K562 (cell line): ENCODE data around the gene VWA8. TPM values are rescaled to one million over a fixed set of nuclear protein-coding genes. Genes with fewer than 3 reads are reported as not detected.

Source experiments
- ATAC-seq: fragments of 200-7000 bp; cut with Tn5 transposase; 3 replicates; pipeline ENCODE4 v1.9.1; 2020; ENCODE audit warnings: moderate library complexity
- BruUV-seq: library from RNA; stranded (reverse); fragments of 400-500 nt; replicated peaks from 2 replicates; lab custom pipeline; 2021; lab: Mats Ljungman, UMichigan
- CTCF ChIA-PET: fragments of 300-600 bp; formaldehyde crosslinking; extraction: SDS; loops from one replicate; lab custom pipeline; 2021; ENCODE audit warnings: low intra/inter-chr PET ratio; lab: Yijun Ruan, JAX
- POLR2A ChIA-PET: fragments of 300-600, 350-650 bp; sonication (Branson Sonifier 250); formaldehyde crosslinking; extraction: SDS; loops from one replicate; lab custom pipeline; 2021; ENCODE audit warnings: antibody characterized with exemption, inconsistent platforms; lab: Yijun Ruan, JAX
- DNase-seq, 4 experiments: peaks; one replicate each; pipeline versions ENCODE4 v3.0.0 to v3.0.0-alpha.2; 2011 to 2018; ENCODE audit warnings: low spot score in 3 of 4, mixed read lengths in 3 of 4; ENCODE audit errors: extremely low read depth in 1 of 4
- FAIRE-seq: peaks from 2 replicates; lab custom pipeline; 2011; peaks lifted over from hg19 to GRCh38; lab: Jason Lieb, UNC
- H2AFZ ChIP-seq: 2 replicates; pipeline ENCODE4 v1.6.0; 2011; ENCODE audit warnings: low read depth, low read length, control low read depth, inconsistent platforms
- H3K27ac ChIP-seq: fragments of 200-600 bp; 3 replicates; pipeline ENCODE4 v1.8.0; 2011; ENCODE audit warnings: low read depth, mild to moderate bottlenecking, control low read depth, inconsistent platforms, low read length, moderate library complexity, mixed read lengths; ENCODE audit errors: extremely low read depth
- H3K27me3 ChIP-seq, 2 experiments: fragments of 300-600 bp in 1 of 2; 2 replicates in 1 of 2; 3 replicates in 1 of 2; pipeline versions ENCODE4 v1.6.0 to v1.8.0; 2011; ENCODE audit warnings: inconsistent platforms in 2 of 2, low read length in 2 of 2, mild to moderate bottlenecking in 1 of 2, mixed read lengths in 1 of 2, moderate library complexity in 1 of 2; ENCODE audit not compliant: control insufficient read depth in 2 of 2, insufficient read depth in 2 of 2
- H3K36me3 ChIP-seq: fragments of 300-600 bp; 3 replicates; pipeline ENCODE4 v1.8.0; 2011; ENCODE audit warnings: mild to moderate bottlenecking, low read length, inconsistent platforms; ENCODE audit not compliant: control insufficient read depth, insufficient read depth
- H3K4me1 ChIP-seq, 2 experiments: fragments of 200-600 bp in 1 of 2; replicated peaks in 1 of 2; 2 replicates in 1 of 2; 3 replicates in 1 of 2; pipeline versions ENCODE4 v1.5.1 to v1.8.0; 2011; ENCODE audit warnings: inconsistent platforms in 2 of 2, low read length in 2 of 2, mild to moderate bottlenecking in 1 of 2, mixed read lengths in 1 of 2, moderate library complexity in 1 of 2; ENCODE audit not compliant: control insufficient read depth in 2 of 2, insufficient read depth in 2 of 2
- H3K4me2 ChIP-seq: 2 replicates; pipeline ENCODE4 v1.6.1; 2011; ENCODE audit warnings: low read length, control low read depth, inconsistent platforms, mixed read lengths; ENCODE audit not compliant: insufficient read depth
- H3K4me3 ChIP-seq: fragments of 200-600 bp; sonication (generic), shearing (Covaris generic); 2 replicates; pipeline ENCODE4 v1.5.1; 2016; ENCODE audit warnings: control low read depth, inconsistent platforms
- H3K79me2 ChIP-seq: fragments of 200-600 bp; 3 replicates; pipeline ENCODE4 v1.8.0; 2011; ENCODE audit warnings: low read length, inconsistent platforms; ENCODE audit not compliant: control insufficient read depth, insufficient read depth
- H3K9ac ChIP-seq, 2 experiments: 2 replicates each; pipeline versions ENCODE4 v1.6.0 to v1.6.1; 2011; ENCODE audit warnings: low read depth in 2 of 2, low read length in 2 of 2, control low read depth in 1 of 2, inconsistent platforms in 1 of 2, mild to moderate bottlenecking in 1 of 2, mixed read lengths in 1 of 2; ENCODE audit not compliant: insufficient read depth in 1 of 2
- H3K9me1 ChIP-seq: one replicate; pipeline ENCODE4 v1.6.0; 2011; ENCODE audit warnings: inconsistent platforms, mild to moderate bottlenecking, low read length, moderate library complexity; ENCODE audit not compliant: control insufficient read depth, insufficient read depth
- H3K9me3 ChIP-seq: replicated peaks from 2 replicates; pipeline ENCODE4 v1.5.1; 2011; ENCODE audit warnings: low read depth, low read length, inconsistent platforms; ENCODE audit not compliant: control insufficient read depth, insufficient read depth
- H4K20me1 ChIP-seq: replicated peaks from 2 replicates; pipeline ENCODE4 v1.6.1; 2011; ENCODE audit warnings: low read length, inconsistent platforms, mixed read lengths; ENCODE audit not compliant: control insufficient read depth, insufficient read depth
- BMI1 ChIP-seq: fragments of 150-350 bp; IDR thresholded peaks from 2 replicates; pipeline ENCODE4 v1.6.1; 2014; ENCODE audit warnings: low read length
- HDGF ChIP-seq: fragments of 450-650 bp; IDR thresholded peaks from 2 replicates; pipeline ENCODE4 v1.6.1; 2016
- HSF4 ChIP-seq: fragments of 250-450 bp; sonication (Bioruptor Pico); IDR thresholded peaks from 2 replicates; pipeline ENCODE4 v2.1.2; 2022; ENCODE audit warnings: mild to moderate bottlenecking, moderate library complexity, borderline replicate concordance
- KDM5B ChIP-seq: fragments of 200-600 bp; sonication (generic); IDR thresholded peaks from 2 replicates; pipeline ENCODE4 v1.6.1; 2012; ENCODE audit warnings: low read depth, mild to moderate bottlenecking, moderate library complexity, low read length, control low read depth, inconsistent platforms; ENCODE audit not compliant: insufficient replicate concordance
- NR2C2 ChIP-seq, 2 experiments: fragments of 200-800 bp in 1 of 2; sonication (Bioruptor generic) in 1 of 2; sonication (generic) in 1 of 2; formaldehyde crosslinking in 1 of 2; IDR thresholded peaks; 2 replicates each; pipeline versions ENCODE4 v1.6.1 to v1.8.0; 2016 to 2022; ENCODE audit warnings: mild to moderate bottlenecking in 1 of 2, missing compliant biosample characterization in 1 of 2, missing genetic modification characterization in 1 of 2, missing genetic modification reagents in 1 of 2
- PRMT5 ChIP-seq: sonication (generic); formaldehyde crosslinking; IDR thresholded peaks from 2 replicates; pipeline ENCODE4 v1.5.0; 2020; ENCODE audit warnings: missing genetic modification reagents
- RHOXF2B ChIP-seq: fragments of 250-450 bp; sonication (Bioruptor Pico); conservative IDR thresholded peaks from 2 replicates; pipeline ENCODE4 v1.5.1; 2021
- SIRT6 ChIP-seq: IDR thresholded peaks from one replicate; pipeline ENCODE4 v1.6.1; 2012; ENCODE audit warnings: low read depth, mild to moderate bottlenecking, control low read depth, inconsistent platforms, low read length, moderate library complexity
- TSC22D4 ChIP-seq: fragments of 450-650 bp; IDR thresholded peaks from 2 replicates; pipeline ENCODE4 v1.6.1; 2016; ENCODE audit warnings: missing genetic modification characterization, missing biosample characterization, control low read depth
- XRCC3 ChIP-seq: fragments of 450-650 bp; IDR thresholded peaks from 2 replicates; pipeline ENCODE4 v1.6.1; 2017; ENCODE audit warnings: mild to moderate bottlenecking, moderate library complexity
- ZBED1 ChIP-seq: IDR thresholded peaks from 2 replicates; pipeline ENCODE4 v1.6.1; 2014
- ZBTB7A ChIP-seq: IDR thresholded peaks from 2 replicates; pipeline ENCODE4 v1.6.1; 2011; ENCODE audit warnings: low read depth, mild to moderate bottlenecking, low read length, moderate library complexity, borderline replicate concordance; ENCODE audit not compliant: control insufficient read depth
- WGBS: fragments of 100-300 bp; shearing (Covaris generic); methylation state at CpG from one replicate; pipeline ENCODE4 v1.1.6; 2016; ENCODE audit warnings: low coverage, mixed read lengths; ENCODE audit not compliant: insufficient coverage; ENCODE audit errors: missing lambda C conversion rate; 5-methylcytosine and 5-hydroxymethylcytosine counted together
- in situ Hi-C: fragments of 300-500 bp; cut with MboI; formaldehyde crosslinking; loops from 4 replicates; pipeline ENCODE4 v1.15.0; 2018; ENCODE audit warnings: inconsistent platforms, mixed read lengths
- intact Hi-C: fragments of 100-400 bp; cut with micrococcal nuclease; formaldehyde crosslinking; loops from 2 replicates; pipeline ENCODE4 v1.14.2; 2022
- polyA plus RNA-seq, 8 experiments: library from polyadenylated mRNA; depleted of rRNA in 4 of 8; stranded (reverse) in 5 of 8; unstranded in 3 of 8; fragments of >200 nt; fragmentation: Nextera tagmentation in 2 of 8; fragmentation: Illumina TruSeq in 1 of 8; extraction: Ambion mirVana in 2 of 8; extraction: Trizol in 1 of 8; gene quantifications; 2 replicates each; pipeline versions ENCODE4 v1.2.1 to v1.2.3, GENCODE V29; 2011 to 2014; ENCODE audit warnings: inconsistent platforms in 1 of 8, missing spikeins in 1 of 8
- total RNA-seq, 7 experiments: library from RNA; depleted of rRNA in 6 of 7; stranded (reverse); fragments of >200 nt in 6 of 7; fragmentation: Illumina TruSeq in 2 of 7; extraction: Trizol in 2 of 7; gene quantifications; 2 replicates each; pipeline versions ENCODE4 v1.2.1 to v1.2.3, GENCODE V29; 2011 to 2021; ENCODE audit warnings: low replicate concordance in 1 of 7
- TF ChIP-seq, protein P1 (sequence below): sonication (generic); formaldehyde crosslinking; IDR thresholded peaks from 2 replicates; pipeline ENCODE4 v1.8.0; 2022; ENCODE audit warnings: missing genetic modification reagents, mild to moderate bottlenecking, moderate library complexity, borderline replicate concordance

Gene VWA8
- total and polyA plus RNA-seq, 9 of the 15 experiments (the other 6 are each of a cell fraction or from before 2014, with no cell fraction given), result 2.1 to 18.5 (median 13.3) TPM

DNA sequence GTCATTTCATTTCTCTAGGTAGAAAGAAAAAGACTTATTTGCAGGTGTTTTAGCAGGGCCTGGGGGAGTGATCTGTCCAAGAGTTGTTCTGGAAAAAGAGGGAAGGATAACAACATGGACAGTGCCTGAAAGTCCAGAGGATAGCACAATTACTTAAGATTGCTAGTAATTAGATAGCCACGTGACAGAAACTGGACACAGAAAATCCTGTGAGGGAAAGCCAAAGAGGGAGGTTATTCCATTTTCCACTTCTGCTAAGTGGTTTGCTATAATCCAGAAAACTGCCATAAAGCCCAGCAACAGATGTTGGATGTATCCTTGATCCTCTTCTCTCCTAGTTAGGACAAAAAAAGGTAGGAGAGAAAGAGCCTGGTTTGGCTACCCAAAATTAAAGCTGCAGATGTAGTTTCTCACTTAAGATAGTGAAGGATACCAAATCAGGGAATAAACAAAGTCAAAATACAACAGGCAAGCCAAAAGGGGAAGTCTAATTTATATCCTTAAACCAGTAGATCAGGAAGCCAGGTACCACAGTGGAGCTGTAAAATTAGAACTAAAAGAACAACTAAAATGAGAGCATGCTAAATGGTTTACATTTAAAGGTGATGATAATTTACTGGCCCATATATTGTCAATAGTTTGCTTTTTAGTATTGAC is 140.2 kb downstream of the VWA8 start:
- TF ChIP-seq, protein P1, sequence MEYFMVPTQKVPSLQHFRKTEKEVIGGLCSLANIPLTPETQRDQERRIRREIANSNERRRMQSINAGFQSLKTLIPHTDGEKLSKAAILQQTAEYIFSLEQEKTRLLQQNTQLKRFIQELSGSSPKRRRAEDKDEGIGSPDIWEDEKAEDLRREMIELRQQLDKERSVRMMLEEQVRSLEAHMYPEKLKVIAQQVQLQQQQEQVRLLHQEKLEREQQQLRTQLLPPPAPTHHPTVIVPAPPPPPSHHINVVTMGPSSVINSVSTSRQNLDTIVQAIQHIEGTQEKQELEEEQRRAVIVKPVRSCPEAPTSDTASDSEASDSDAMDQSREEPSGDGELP, result no peak
- TF ChIP-seq XRCC3, result no peak
- no peak for TF ChIP-seq BMI1
- no peak for TF ChIP-seq ZBTB7A
- TF ChIP-seq HDGF, result no peak
- no peak for TF ChIP-seq TSC22D4 (tag)
- no peak for TF ChIP-seq PRMT5
- no peak for TF ChIP-seq RHOXF2B (CRISPR knock-in tag)
- no peak for TF ChIP-seq SIRT6
- TF ChIP-seq HSF4 (CRISPR knock-in tag), result no peak
- no peak for TF ChIP-seq NR2C2 (CRISPR knock-in tag; IDR thresholded peaks at IDR 0.05)
- no peak for TF ChIP-seq NR2C2 (tag; IDR thresholded peaks at IDR 0.05)
- no peak for TF ChIP-seq KDM5B
- TF ChIP-seq ZBED1, result no peak
- Histone ChIP-seq H2AFZ (no peak overlapping the region), H3K9me3 (no peaks in the 10 kb centered on the region), H3K27me3 (no peaks in the 10 kb centered on the region), H3K4me3 (no peak overlapping the region), H4K20me1 (no peaks in the 10 kb centered on the region), H3K36me3 (peaks cover 29% of the 10 kb centered on the region; the same call in 1 of the 3 replicates), H3K9ac (no peak overlapping the region), H3K79me2 (no peaks in the 10 kb centered on the region), H3K4me2 (no peak overlapping the region), H3K4me1 (no peaks in the 10 kb centered on the region), H3K27ac (no peak overlapping the region), H3K9me1 (peaks cover 2% of the 10 kb centered on the region)
- in situ Hi-C loops, result no loop called here
- no peak for DNase-seq
- CTCF ChIA-PET, result no interaction called here
- no TSS peak for BruUV-seq
- WGBS, result 70% methylated on average over 1 of the region's 1 CpG
- ATAC-seq, result no peak
- intact Hi-C loops, result no loop called here
- POLR2A ChIA-PET, result no interaction called here
- no peak for FAIRE-seq
